Testis (tissue), 3 donors: ENCODE measurements around the gene ATG7. TPM values are rescaled to one million over a fixed set of nuclear protein-coding genes. Genes with fewer than 3 reads are reported as not detected.

Experiments used
- DNase-seq: peaks from one replicate; pipeline ENCODE4 v3.0.0-alpha.2; 2019
- H3K27ac ChIP-seq, 2 donors: fragments of 200-600 bp; sonication (generic); one replicate each; pipeline ENCODE4 v1.5.1; 2019
- H3K27me3 ChIP-seq: fragments of 200-600 bp; sonication (generic); one replicate; pipeline ENCODE4 v1.5.1; 2019
- H3K36me3 ChIP-seq: fragments of 200-600 bp; sonication (generic); one replicate; pipeline ENCODE4 v1.5.1; 2017; ENCODE audit warnings: low read depth; ENCODE audit errors: missing control alignments
- H3K4me1 ChIP-seq: fragments of 200-600 bp; sonication (generic); one replicate; pipeline ENCODE4 v1.5.1; 2019
- H3K4me3 ChIP-seq, 2 donors: fragments of 200-600 bp; sonication (generic); one replicate each; pipeline ENCODE4 v1.5.1; 2017 to 2019
- H3K9me3 ChIP-seq: fragments of 200-600 bp; sonication (generic); one replicate; pipeline ENCODE4 v1.5.1; 2017
- POLR2A ChIP-seq: fragments of 450-650 bp; IDR thresholded peaks from one replicate; pipeline ENCODE4 v1.6.1; 2017; ENCODE audit warnings: antibody characterized with exemption, mild to moderate bottlenecking, moderate library complexity
- WGBS, 2 donors: methylation state at CpG; one replicate each; pipeline ENCODE4 v1.1.5; 2018; 5-methylcytosine and 5-hydroxymethylcytosine counted together
- intact Hi-C: fragments of 100-400 bp; cut with DNase I; formaldehyde crosslinking; loops from one replicate; pipeline ENCODE4 v1.15.1; 2023; ENCODE audit warnings: low total_unique reads
- polyA plus RNA-seq: library from polyadenylated mRNA; stranded (reverse); fragments of 350-450 nt; fragmentation: Illumina TruSeq; extraction: RNeasy Lipid Tissue Mini Kit (QIAGEN cat#74804); gene quantifications from one replicate; pipeline ENCODE4 v1.2.3, GENCODE V29; 2014; ENCODE audit warnings: low read depth, low replicate concordance; ENCODE audit not compliant: insufficient read depth
- total RNA-seq, 2 donors: library from RNA; depleted of rRNA; stranded (reverse); fragments of >200 nt; gene quantifications; one replicate each; pipeline ENCODE4 v1.2.3, GENCODE V29; 2016
- TF ChIP-seq, protein P1 (sequence below), 3 experiments: fragments of 450-650 bp in 2 of 3; fragments of 200-600 bp in 1 of 3; sonication (generic) in 1 of 3; IDR thresholded peaks; one replicate each; pipeline ENCODE4 v1.5.1; 2016 to 2019; ENCODE audit warnings: antibody characterized with exemption in 3 of 3, mild to moderate bottlenecking in 2 of 3, moderate library complexity in 1 of 3

ATG7 gene
- total and polyA plus RNA-seq, 3 donors from 2014 or later, result 52.9 to 95.4 (median 86.0) TPM

DNA sequence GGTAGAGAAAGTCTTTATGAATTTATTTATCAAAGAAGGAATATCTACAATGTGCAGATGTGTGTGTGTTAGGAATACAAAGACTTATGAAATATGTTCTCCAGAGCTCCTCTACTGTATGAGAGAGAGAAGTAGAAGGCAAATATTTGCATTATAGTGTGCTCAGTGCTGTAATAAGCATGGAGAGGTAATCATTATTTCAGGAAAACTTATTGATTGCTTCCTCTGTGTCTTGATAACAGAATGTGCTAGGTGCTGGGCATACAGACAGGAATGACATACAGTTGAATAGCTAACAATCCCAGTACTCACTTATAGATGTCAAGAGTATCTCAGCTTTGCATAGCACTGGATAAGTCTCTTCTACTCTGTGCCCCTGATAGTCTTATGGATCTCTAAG lies 30.2 kb downstream of the ATG7 start:
- Histone ChIP-seq H3K9me3 (no peaks in the 10 kb centered on the region), H3K27ac (no peak overlapping the region), H3K27me3 (no peaks in the 10 kb centered on the region), H3K36me3 (no peaks in the 10 kb centered on the region), H3K4me3 (no peak overlapping the region), H3K4me1 (peaks cover 10% of the 10 kb centered on the region)
- intact Hi-C loops, result no loop called here
- DNase-seq, result no peak
- TF ChIP-seq, protein P1, sequence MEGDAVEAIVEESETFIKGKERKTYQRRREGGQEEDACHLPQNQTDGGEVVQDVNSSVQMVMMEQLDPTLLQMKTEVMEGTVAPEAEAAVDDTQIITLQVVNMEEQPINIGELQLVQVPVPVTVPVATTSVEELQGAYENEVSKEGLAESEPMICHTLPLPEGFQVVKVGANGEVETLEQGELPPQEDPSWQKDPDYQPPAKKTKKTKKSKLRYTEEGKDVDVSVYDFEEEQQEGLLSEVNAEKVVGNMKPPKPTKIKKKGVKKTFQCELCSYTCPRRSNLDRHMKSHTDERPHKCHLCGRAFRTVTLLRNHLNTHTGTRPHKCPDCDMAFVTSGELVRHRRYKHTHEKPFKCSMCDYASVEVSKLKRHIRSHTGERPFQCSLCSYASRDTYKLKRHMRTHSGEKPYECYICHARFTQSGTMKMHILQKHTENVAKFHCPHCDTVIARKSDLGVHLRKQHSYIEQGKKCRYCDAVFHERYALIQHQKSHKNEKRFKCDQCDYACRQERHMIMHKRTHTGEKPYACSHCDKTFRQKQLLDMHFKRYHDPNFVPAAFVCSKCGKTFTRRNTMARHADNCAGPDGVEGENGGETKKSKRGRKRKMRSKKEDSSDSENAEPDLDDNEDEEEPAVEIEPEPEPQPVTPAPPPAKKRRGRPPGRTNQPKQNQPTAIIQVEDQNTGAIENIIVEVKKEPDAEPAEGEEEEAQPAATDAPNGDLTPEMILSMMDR (IDR thresholded peaks at IDR 0.05), result no peak
- no peak for TF ChIP-seq POLR2A

DNA sequence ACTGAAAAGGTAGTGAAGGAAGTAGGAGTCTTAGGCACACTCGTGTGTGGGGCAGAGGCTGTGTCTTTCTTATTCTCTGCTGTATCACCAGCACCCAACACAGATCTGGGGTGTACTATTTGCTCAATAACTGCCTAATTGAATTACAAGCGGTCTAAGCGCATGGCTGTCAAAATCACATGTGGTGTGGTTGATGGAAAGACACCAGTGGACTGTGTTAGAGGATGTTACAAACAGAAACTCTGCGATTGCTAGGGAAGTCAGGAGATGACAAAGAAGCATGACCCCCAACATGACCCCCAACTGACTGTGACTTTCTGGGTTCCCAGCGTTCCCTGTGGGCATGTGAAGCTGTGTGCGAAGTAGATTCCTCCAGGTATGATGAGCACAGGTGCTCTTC lies 32.0 kb downstream of the ATG7 start:
- TF ChIP-seq, protein P1 (IDR thresholded peaks at IDR 0.05), result no peak
- TF ChIP-seq POLR2A, result no peak
- Histone ChIP-seq H3K4me1 (peaks cover 10% of the 10 kb centered on the region), H3K9me3 (no peaks in the 10 kb centered on the region), H3K4me3 (no peak overlapping the region), H3K27ac (no peak overlapping the region), H3K27me3 (no peaks in the 10 kb centered on the region), H3K36me3 (no peaks in the 10 kb centered on the region)
- intact Hi-C loops, result no loop called here
- DNase-seq, result no peak
- 76 to 81% methylated on average over 5 to 6 of the region's 6 CpGs for WGBS, 2 donors

- TF ChIP-seq, protein P1 (IDR thresholded peaks at IDR 0.05), result no peak
- no peak for TF ChIP-seq POLR2A
- Histone ChIP-seq H3K4me3 (no peak overlapping the region), H3K4me1 (peaks cover 10% of the 10 kb centered on the region), H3K36me3 (no peaks in the 10 kb centered on the region), H3K27me3 (no peaks in the 10 kb centered on the region), H3K27ac (no peak overlapping the region), H3K9me3 (no peaks in the 10 kb centered on the region)
- no peak for DNase-seq
- intact Hi-C loops, result no loop called here
- 89 to 96% methylated on average over 1 of the region's 1 CpG for WGBS, 2 donors
Measured at GRCh38 chr3:11305509-11305908, 33.3 kb downstream of the ATG7 start.

DNA sequence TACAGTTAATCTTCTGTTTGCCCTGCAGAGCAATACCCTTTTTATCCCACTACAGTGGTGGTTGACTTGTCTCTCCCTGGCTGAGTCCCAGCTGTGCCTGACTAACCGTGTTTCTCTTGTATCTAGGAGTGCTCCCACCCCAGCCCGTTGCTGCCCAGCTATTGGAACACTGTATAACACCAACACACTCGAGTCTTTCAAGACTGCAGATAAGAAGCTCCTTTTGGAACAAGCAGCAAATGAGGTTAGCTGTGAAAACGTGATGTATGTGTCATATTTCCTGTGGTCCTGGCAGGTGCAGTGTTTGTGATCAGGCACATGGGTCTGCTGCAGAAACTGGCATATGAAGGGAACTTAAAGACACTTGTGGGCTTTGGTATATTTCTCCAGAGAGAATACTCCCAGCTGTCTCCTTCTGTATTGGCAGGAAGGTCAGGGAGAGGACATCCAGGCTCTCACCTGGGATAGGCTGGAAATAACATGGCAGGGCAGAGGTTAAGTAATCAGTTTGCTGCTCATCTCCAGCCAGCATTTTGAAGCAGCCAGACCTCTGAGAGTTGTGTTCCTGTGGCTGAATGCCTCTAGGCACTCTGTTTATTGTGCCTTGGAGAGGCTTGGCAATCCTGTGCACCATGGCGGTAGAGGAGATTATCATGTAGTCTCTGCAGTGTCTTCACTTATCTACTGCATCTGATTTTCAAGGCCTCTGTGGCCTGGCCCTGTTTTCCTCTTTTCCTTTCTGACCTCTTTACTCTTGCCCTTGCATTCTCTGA lies 34.8 kb downstream of the ATG7 start:
- no peak for TF ChIP-seq POLR2A
- TF ChIP-seq, protein P1 (IDR thresholded peaks at IDR 0.05), result no peak
- no peaks in the 10 kb centered on the region for H3K36me3 ChIP-seq
- intact Hi-C loops, result no loop called here
- peak; percentile 25 for DNase-seq
- H3K4me3 ChIP-seq, result no peak overlapping the region
- 41 to 53% methylated on average over 5 of the region's 5 CpGs for WGBS, 2 donors
- no peaks in the 10 kb centered on the region for H3K27me3 ChIP-seq
- H3K27ac ChIP-seq, result no peak overlapping the region
- H3K9me3 ChIP-seq, result no peaks in the 10 kb centered on the region
- peaks cover 10% of the 10 kb centered on the region for H3K4me1 ChIP-seq
